HCT116 (cell line): ENCODE results near the gene CACNA1C. TPM values are rescaled to one million over a fixed set of nuclear protein-coding genes. Genes with fewer than 3 reads are reported as not detected.

Source experiments
- ATAC-seq: fragments of 200-7000 bp; cut with Tn5 transposase; 2 replicates; pipeline ENCODE4 v1.9.1; 2020; ENCODE audit warnings: mild to moderate bottlenecking, moderate library complexity
- BruUV-seq: library from RNA; stranded (reverse); fragments of 400-500 nt; replicated peaks from 2 replicates; lab custom pipeline; 2021; lab: Mats Ljungman, UMichigan
- CTCF ChIA-PET: fragments of 300-600 bp; sonication (Branson Sonifier 250); formaldehyde crosslinking; loops from one replicate; lab custom pipeline; 2021; ENCODE audit warnings: antibody characterized with exemption; lab: Charles Lee
- POLR2A ChIA-PET: fragments of 300-600, 350-600 bp; sonication (Branson Sonifier 250); formaldehyde crosslinking; loops from one replicate; lab custom pipeline; 2021; ENCODE audit warnings: antibody characterized with exemption; lab: Charles Lee
- RAD21 ChIA-PET, 2 experiments: fragments of 300-600 bp; sonication (Branson Sonifier 250); formaldehyde crosslinking; loops; one replicate each; lab custom pipeline; 2023; ENCODE audit warnings: low total read pairs in 2 of 2; ENCODE audit not compliant: uncharacterized antibody in 2 of 2, unreplicated experiment in 2 of 2, low non-redundant PET in 1 of 2; lab: Charles Lee
- DNase-seq: peaks from one replicate; pipeline ENCODE4 v3.0.0-alpha.2; 2010; ENCODE audit warnings: low read depth, low spot score
- H2AFZ ChIP-seq: fragments of 200-600 bp; shearing (Covaris generic), sonication (generic); 2 replicates; pipeline ENCODE4 v1.6.1; 2017; ENCODE audit warnings: low read depth, mixed run types, mixed read lengths, antibody characterized with exemption, low read length; ENCODE audit not compliant: poor library complexity, severe bottlenecking
- H3K27ac ChIP-seq: 2 replicates; pipeline ENCODE4 v1.5.1; 2012; ENCODE audit warnings: low read depth, low read length
- H3K27me3 ChIP-seq: fragments of 200-600 bp; sonication (generic); 2 replicates; pipeline ENCODE4 v1.6.1; 2016; ENCODE audit warnings: mixed run types, low read length, mixed read lengths; ENCODE audit not compliant: insufficient read depth
- H3K36me3 ChIP-seq, 2 experiments: fragments of 200-500 bp in 1 of 2; fragments of 200-600 bp in 1 of 2; sonication (Bioruptor generic) in 1 of 2; sonication (generic) in 1 of 2; 2 replicates each; pipeline versions ENCODE4 v1.5.1 to v1.6.1; 2014 to 2016; ENCODE audit warnings: low read length in 2 of 2, inconsistent platforms in 1 of 2, mixed read lengths in 1 of 2, mixed run types in 1 of 2; ENCODE audit not compliant: insufficient read depth in 2 of 2, control insufficient read depth in 1 of 2
- H3K4me1 ChIP-seq, 2 experiments: fragments of 200-600 bp in 1 of 2; sonication (generic) in 1 of 2; 2 replicates each; pipeline versions ENCODE4 v1.5.1 to v1.6.1; 2012 to 2017; ENCODE audit warnings: low read length in 2 of 2, inconsistent platforms in 1 of 2, mild to moderate bottlenecking in 1 of 2, mixed read lengths in 1 of 2, mixed run types in 1 of 2, moderate library complexity in 1 of 2; ENCODE audit not compliant: insufficient read depth in 2 of 2, control insufficient read depth in 1 of 2
- H3K4me2 ChIP-seq: fragments of 200-600 bp; sonication (generic); 2 replicates; pipeline ENCODE4 v1.6.1; 2017; ENCODE audit warnings: mixed run types, low read length, mixed read lengths
- H3K4me3 ChIP-seq, 2 experiments: fragments of 200-600 bp in 1 of 2; sonication (generic) in 1 of 2; replicated peaks in 1 of 2; 2 replicates each; pipeline ENCODE4 v1.5.1; 2011 to 2016; ENCODE audit warnings: low read length in 2 of 2, control low read depth in 1 of 2, low read depth in 1 of 2, mild to moderate bottlenecking in 1 of 2, mixed read lengths in 1 of 2, mixed run types in 1 of 2
- H3K79me2 ChIP-seq: fragments of 200-600 bp; sonication (generic); 2 replicates; pipeline ENCODE4 v1.6.1; 2017; ENCODE audit warnings: mild to moderate bottlenecking, mixed run types, low read length, moderate library complexity, mixed read lengths; ENCODE audit not compliant: insufficient read depth
- H3K9ac ChIP-seq: fragments of 200-600 bp; sonication (generic); 2 replicates; pipeline ENCODE4 v1.6.1; 2016; ENCODE audit warnings: low read length, mixed read lengths
- H3K9me2 ChIP-seq: fragments of 200-600 bp; sonication (generic), shearing (Covaris generic); 2 replicates; pipeline ENCODE4 v1.6.1; 2017; ENCODE audit warnings: mixed run types, mild to moderate bottlenecking, moderate library complexity; ENCODE audit not compliant: insufficient read depth
- H3K9me3 ChIP-seq, 2 experiments: fragments of 200-500 bp in 1 of 2; fragments of 200-600 bp in 1 of 2; sonication (Bioruptor generic) in 1 of 2; sonication (generic) in 1 of 2; 2 replicates each; pipeline ENCODE4 v1.6.1; 2014 to 2017; ENCODE audit warnings: low read length in 2 of 2, mixed read lengths in 2 of 2, inconsistent platforms in 1 of 2, low read depth in 1 of 2, mild to moderate bottlenecking in 1 of 2, mixed run types in 1 of 2, moderate library complexity in 1 of 2; ENCODE audit not compliant: control insufficient read depth in 1 of 2, insufficient read depth in 1 of 2
- H4K20me1 ChIP-seq: fragments of 200-600 bp; sonication (generic), shearing (Covaris generic); 2 replicates; pipeline ENCODE4 v1.6.1; 2017; ENCODE audit warnings: mixed run types, mild to moderate bottlenecking, moderate library complexity; ENCODE audit not compliant: insufficient read depth
- ATF3 ChIP-seq: IDR thresholded peaks from 2 replicates; pipeline ENCODE4 v1.6.1; 2012
- EGR1 ChIP-seq: IDR thresholded peaks from 2 replicates; pipeline ENCODE4 v1.6.1; 2012; ENCODE audit warnings: low read depth
- EZH2phosphoT487 ChIP-seq: fragments of 200-600 bp; IDR thresholded peaks from 2 replicates; pipeline ENCODE4 v1.6.1; 2018; ENCODE audit warnings: antibody characterized with exemption, borderline replicate concordance
- FOSL1 ChIP-seq: IDR thresholded peaks from 2 replicates; pipeline ENCODE4 v1.6.1; 2012; ENCODE audit warnings: low read depth
- POLR2A ChIP-seq: IDR thresholded peaks from 2 replicates; pipeline ENCODE4 v1.7.0; 2011; ENCODE audit warnings: borderline replicate concordance; ENCODE audit not compliant: insufficient read depth, insufficient read length; ENCODE audit errors: extremely low read depth
- RAD21 ChIP-seq: IDR thresholded peaks from 2 replicates; pipeline ENCODE4 v1.6.1; 2012; ENCODE audit warnings: low read depth, mild to moderate bottlenecking
- SP1 ChIP-seq: IDR thresholded peaks from 2 replicates; pipeline ENCODE4 v1.6.1; 2012; ENCODE audit warnings: low read depth
- SRF ChIP-seq: IDR thresholded peaks from 2 replicates; pipeline ENCODE4 v1.6.1; 2012; ENCODE audit warnings: low read depth
- TCF7L2 ChIP-seq: IDR thresholded peaks from 2 replicates; pipeline ENCODE4 v1.7.0; 2011; ENCODE audit warnings: borderline replicate concordance, inconsistent platforms; ENCODE audit not compliant: insufficient read depth, insufficient read length; ENCODE audit errors: extremely low read depth
- YY1 ChIP-seq: IDR thresholded peaks from 2 replicates; pipeline ENCODE4 v1.6.1; 2011; ENCODE audit warnings: low read length, low read depth, moderate library complexity, mild to moderate bottlenecking; ENCODE audit not compliant: insufficient replicate concordance; ENCODE audit errors: extremely low read depth
- ZBTB33 ChIP-seq: IDR thresholded peaks from 2 replicates; pipeline ENCODE4 v1.6.1; 2011; ENCODE audit warnings: mild to moderate bottlenecking, low read length, moderate library complexity; ENCODE audit not compliant: insufficient replicate concordance; ENCODE audit errors: extremely low read depth
- intact Hi-C: fragments of 100-400 bp; cut with micrococcal nuclease; formaldehyde crosslinking; loops from 2 replicates; pipeline ENCODE4 v1.10.0; 2022
- total RNA-seq: library from RNA; stranded (reverse); gene quantifications from one replicate; pipeline ENCODE4 v1.2.1, GENCODE V29; 2021; ENCODE audit not compliant: unreplicated experiment

CACNA1C gene
- total RNA-seq, 1 experiment from 2014 or later, result 0.05 TPM

GRCh38 chr12:2017546-2018337, 35.0 kb upstream of the CACNA1C start:
- POLR2A ChIA-PET, result interaction anchor here (1.3 kb wide), 1 partner anchor 13 kb away, joined by 3 read pairs; the partner anchor contains the start of gene DCP1B

GRCh38 chr12:2018391-2018790, 34.4 kb upstream of the CACNA1C start:
- Histone ChIP-seq H3K27me3 (peaks cover 23% of the 10 kb centered on the region), H3K4me1 (0 out of 4 replicates have a peak, but pooled peaks cover 0 to 4% of the 10 kb centered on the region in 2 experiments), H2AFZ (no peak overlapping the region), H3K4me2 (no peak overlapping the region), H3K27ac (no peak overlapping the region)
- BruUV-seq, result no TSS peak
- RAD21 ChIA-PET, result interaction anchor here in 1 of 2 experiments (0.6 kb wide), 1 partner anchor 15 kb away, joined by 4 read pairs; no protein-coding TSS in a partner anchor
- TF ChIP-seq SP1, result no peak
- TF ChIP-seq EGR1, result no peak
- no peak for TF ChIP-seq ZBTB33
- TF ChIP-seq TCF7L2, result no peak
- TF ChIP-seq RAD21, result no peak
- no peak for TF ChIP-seq ATF3
- no peak for TF ChIP-seq EZH2phosphoT487
- TF ChIP-seq YY1, result no peak
- TF ChIP-seq FOSL1, result no peak
- TF ChIP-seq, all 23 proteins: peak for 0
- H3K9me3 ChIP-seq, result no peaks in the 10 kb centered on the region
- DNase-seq (no peak), ATAC-seq (no peak)
- H3K9me2 ChIP-seq, result no peaks in the 10 kb centered on the region
- H3K79me2 ChIP-seq, result no peaks in the 10 kb centered on the region
- ChIA-PET CTCF (no interaction called here), POLR2A (interaction anchor here (1.3 kb wide), 1 partner anchor 14 kb away, joined by 3 read pairs; the partner anchor contains the start of gene DCP1B)
- no peaks in the 10 kb centered on the region for H3K36me3 ChIP-seq
- H4K20me1 ChIP-seq, result no peaks in the 10 kb centered on the region
- no peak overlapping the region for H3K4me3 ChIP-seq
- intact Hi-C loops, result no loop called here
- no peak overlapping the region for H3K9ac ChIP-seq

More at GRCh38 chr12:2017546-2018337, 35.0 kb upstream of the CACNA1C start:
- RAD21 ChIA-PET, result no interaction called here
- Histone ChIP-seq H4K20me1 (no peaks in the 10 kb centered on the region), H2AFZ (no peak overlapping the region), H3K4me3 (no peak overlapping the region), H3K36me3 (no peaks in the 10 kb centered on the region), H3K9me3 (no peaks in the 10 kb centered on the region), H3K27me3 (peaks cover 17% of the 10 kb centered on the region), H3K4me1 (0 out of 4 replicates have a peak, but pooled peaks cover 0 to 4% of the 10 kb centered on the region in 2 experiments), H3K27ac (no peak overlapping the region), H3K4me2 (no peak overlapping the region), H3K9me2 (no peaks in the 10 kb centered on the region), H3K9ac (no peak overlapping the region), H3K79me2 (no peaks in the 10 kb centered on the region)
- no TSS peak for BruUV-seq
- intact Hi-C loops, result no loop called here
- no peak for ATAC-seq
- TF ChIP-seq SRF (no peak), POLR2A (no peak)
- CTCF ChIA-PET, result no interaction called here
- no peak for DNase-seq
